GM18951 (cell line): ENCODE data around the gene DGCR6.
"Not testable (repeated sequence)": the region's sequence is repeated elsewhere in the genome, so short reads cannot be mapped to it uniquely, and the experiment has no call there.

Experiments
- POLR2A ChIP-seq: IDR thresholded peaks from 4 replicates; pipeline ENCODE4 v1.6.1; 2011; ENCODE audit warnings: mild to moderate bottlenecking; ENCODE audit not compliant: insufficient read length, insufficient read depth; ENCODE audit errors: extremely low read depth
- in situ Hi-C: fragments of 300-500 bp; cut with MboI; formaldehyde crosslinking; loops from one replicate; pipeline ENCODE4 v1.12.0; 2022; ENCODE audit warnings: low sequenced_read_pairs, mixed read lengths, inconsistent platforms; ENCODE audit not compliant: unreplicated experiment

Gene DGCR6

GRCh38 chr22:18954990-18955571 lies 49.0 kb downstream of the DGCR6 start:
- in situ Hi-C loops = no loop called here
- TF ChIP-seq POLR2A = no peak

GRCh38 chr22:18955696-18956095 lies 49.6 kb downstream of the DGCR6 start:
- in situ Hi-C loops = no loop called here
- no peak for TF ChIP-seq POLR2A

- in situ Hi-C loops = not testable (repeated sequence)
Observed at GRCh38 chr22:18956121-18956895, 50.2 kb downstream of the DGCR6 start.

- in situ Hi-C loops = not testable (repeated sequence)
Observed at GRCh38 chr22:18956956-18957355, 50.8 kb downstream of the DGCR6 start.

GRCh38 chr22:18957621-18958320 lies 51.7 kb downstream of the DGCR6 start:
- in situ Hi-C loops = not testable (repeated sequence)

GRCh38 chr22:18958321-18958705 lies 52.2 kb downstream of the DGCR6 start:
- in situ Hi-C loops = not testable (repeated sequence)

GRCh38 chr22:18958738-18959137 lies 52.6 kb downstream of the DGCR6 start:
- in situ Hi-C loops = not testable (repeated sequence)

GRCh38 chr22:18959266-18959665 lies 53.1 kb downstream of the DGCR6 start:
- in situ Hi-C loops = not testable (repeated sequence)

GRCh38 chr22:18959741-18960140 lies 53.6 kb downstream of the DGCR6 start:
- in situ Hi-C loops = loop anchor here (5.0 kb wide), 1 partner anchor 1318 kb away; no protein-coding TSS in a partner anchor

- in situ Hi-C loops = loop anchor here (5.0 kb wide), 1 partner anchor 1317 kb away; no protein-coding TSS in a partner anchor
Observed at GRCh38 chr22:18960166-18960820, 54.2 kb downstream of the DGCR6 start.

GRCh38 chr22:18961201-18961600 lies 55.1 kb downstream of the DGCR6 start:
- in situ Hi-C loops = loop anchor here (5.0 kb wide), 1 partner anchor 1316 kb away; no protein-coding TSS in a partner anchor
